Esophagus squamous epithelium (tissue), 5 donors: ENCODE measurements around the gene ZFAND3. TPM values are rescaled to one million over a fixed set of nuclear protein-coding genes. Genes with fewer than 3 reads are reported as not detected.

Experiments
- DNase-seq: peaks from one replicate; lab custom pipeline; 2025; lab: John Stamatoyannopoulos, UW
- H3K27ac ChIP-seq, 4 donors: fragments of 200-600 bp; sonication (generic); one replicate each; pipeline ENCODE4 v1.5.1; 2016 to 2019; ENCODE audit warnings: mild to moderate bottlenecking in 1 of 4
- H3K27me3 ChIP-seq, 4 donors: fragments of 200-600 bp; sonication (generic); 1 replicate in 3 of 4; 2 replicates in 1 of 4; pipeline versions ENCODE4 v1.5.1 to v1.6.0; 2017 to 2021; ENCODE audit warnings: antibody characterized with exemption in 1 of 4
- H3K36me3 ChIP-seq, 3 donors: fragments of 200-600 bp; sonication (generic); one replicate each; pipeline ENCODE4 v1.5.1; 2016 to 2019
- H3K4me1 ChIP-seq, 3 donors: fragments of 200-600 bp; sonication (generic); one replicate each; pipeline ENCODE4 v1.5.1; 2017 to 2019
- H3K4me3 ChIP-seq, 4 donors: fragments of 200-600 bp; sonication (generic); 1 replicate in 3 of 4; 2 replicates in 1 of 4; pipeline ENCODE4 v1.5.1; 2016 to 2019; ENCODE audit warnings: mild to moderate bottlenecking in 2 of 4, moderate library complexity in 1 of 4
- H3K9me3 ChIP-seq, 3 donors: fragments of 200-600 bp; sonication (generic); one replicate each; pipeline ENCODE4 v1.5.1; 2016 to 2019
- POLR2A ChIP-seq, 4 donors: fragments of 450-650 bp; IDR thresholded peaks; one replicate each; pipeline ENCODE4 v1.6.1; 2017; ENCODE audit warnings: antibody characterized with exemption in 4 of 4, mild to moderate bottlenecking in 4 of 4, moderate library complexity in 3 of 4
- WGBS, 2 donors: methylation state at CpG; one replicate each; pipeline ENCODE4 v1.1.5; 2018; 5-methylcytosine and 5-hydroxymethylcytosine counted together
- intact Hi-C: fragments of 100-400 bp; cut with DNase I; formaldehyde crosslinking; loops from one replicate; pipeline ENCODE4 v1.15.0; 2022
- total RNA-seq, 4 donors: library from RNA; depleted of rRNA; stranded (reverse); fragments of >200 nt; gene quantifications; one replicate each; pipeline ENCODE4 v1.1.0, GENCODE V29; 2016
- TF ChIP-seq, protein P1 (sequence below), 6 experiments: fragments of 450-650 bp in 4 of 6; fragments of 200-600 bp in 2 of 6; sonication (generic) in 2 of 6; IDR thresholded peaks; one replicate each; pipeline ENCODE4 v1.5.1; 2016 to 2019; ENCODE audit warnings: antibody characterized with exemption in 6 of 6, mild to moderate bottlenecking in 4 of 6, moderate library complexity in 4 of 6
- donor health status: DM: yes; HTN: yes; CAD: no.

The ZFAND3 gene
- total RNA-seq, 4 donors from 2014 or later = 15.7 to 23.8 (median 20.9) TPM

DNA sequence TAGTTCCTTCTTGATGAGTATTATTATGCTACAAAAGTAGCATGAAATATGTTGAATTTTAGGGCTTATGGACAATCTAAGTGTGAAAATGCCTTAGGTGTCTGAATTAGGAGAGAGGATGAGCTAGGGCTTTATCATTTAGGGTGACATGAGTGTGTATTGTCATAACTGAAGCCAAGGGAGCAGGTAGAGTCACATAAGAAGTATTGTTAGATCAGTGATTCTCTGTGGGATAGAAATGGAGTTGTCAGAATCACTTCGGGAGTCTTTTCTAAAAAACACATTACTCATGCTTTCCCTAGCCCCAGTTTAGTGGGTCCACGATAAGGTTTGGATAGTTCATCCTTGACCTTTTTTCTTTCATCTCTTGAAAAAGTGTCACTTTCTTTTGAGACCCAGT lies 16.4 kb downstream of the ZFAND3 start:
- H3K4me1 ChIP-seq = peaks cover 0 to 25% (median 0%) of the 10 kb centered on the region in 3 donors
- no peak overlapping the region for H3K27ac ChIP-seq
- H3K4me3 ChIP-seq = no peak overlapping the region
- H3K27me3 ChIP-seq = no peaks in the 10 kb centered on the region
- H3K9me3 ChIP-seq = no peaks in the 10 kb centered on the region
- no peak for TF ChIP-seq POLR2A (IDR thresholded peaks at IDR 0.05)
- TF ChIP-seq, protein P1, sequence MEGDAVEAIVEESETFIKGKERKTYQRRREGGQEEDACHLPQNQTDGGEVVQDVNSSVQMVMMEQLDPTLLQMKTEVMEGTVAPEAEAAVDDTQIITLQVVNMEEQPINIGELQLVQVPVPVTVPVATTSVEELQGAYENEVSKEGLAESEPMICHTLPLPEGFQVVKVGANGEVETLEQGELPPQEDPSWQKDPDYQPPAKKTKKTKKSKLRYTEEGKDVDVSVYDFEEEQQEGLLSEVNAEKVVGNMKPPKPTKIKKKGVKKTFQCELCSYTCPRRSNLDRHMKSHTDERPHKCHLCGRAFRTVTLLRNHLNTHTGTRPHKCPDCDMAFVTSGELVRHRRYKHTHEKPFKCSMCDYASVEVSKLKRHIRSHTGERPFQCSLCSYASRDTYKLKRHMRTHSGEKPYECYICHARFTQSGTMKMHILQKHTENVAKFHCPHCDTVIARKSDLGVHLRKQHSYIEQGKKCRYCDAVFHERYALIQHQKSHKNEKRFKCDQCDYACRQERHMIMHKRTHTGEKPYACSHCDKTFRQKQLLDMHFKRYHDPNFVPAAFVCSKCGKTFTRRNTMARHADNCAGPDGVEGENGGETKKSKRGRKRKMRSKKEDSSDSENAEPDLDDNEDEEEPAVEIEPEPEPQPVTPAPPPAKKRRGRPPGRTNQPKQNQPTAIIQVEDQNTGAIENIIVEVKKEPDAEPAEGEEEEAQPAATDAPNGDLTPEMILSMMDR (IDR thresholded peaks at IDR 0.05) = no peak
- 85 to 93% methylated on average over 2 of the region's 2 CpGs for WGBS, 2 donors
- DNase-seq = no peak
- peaks cover 0 to 10% (median 0%) of the 10 kb centered on the region in 3 donors for H3K36me3 ChIP-seq
- intact Hi-C loops = no loop called here

DNA sequence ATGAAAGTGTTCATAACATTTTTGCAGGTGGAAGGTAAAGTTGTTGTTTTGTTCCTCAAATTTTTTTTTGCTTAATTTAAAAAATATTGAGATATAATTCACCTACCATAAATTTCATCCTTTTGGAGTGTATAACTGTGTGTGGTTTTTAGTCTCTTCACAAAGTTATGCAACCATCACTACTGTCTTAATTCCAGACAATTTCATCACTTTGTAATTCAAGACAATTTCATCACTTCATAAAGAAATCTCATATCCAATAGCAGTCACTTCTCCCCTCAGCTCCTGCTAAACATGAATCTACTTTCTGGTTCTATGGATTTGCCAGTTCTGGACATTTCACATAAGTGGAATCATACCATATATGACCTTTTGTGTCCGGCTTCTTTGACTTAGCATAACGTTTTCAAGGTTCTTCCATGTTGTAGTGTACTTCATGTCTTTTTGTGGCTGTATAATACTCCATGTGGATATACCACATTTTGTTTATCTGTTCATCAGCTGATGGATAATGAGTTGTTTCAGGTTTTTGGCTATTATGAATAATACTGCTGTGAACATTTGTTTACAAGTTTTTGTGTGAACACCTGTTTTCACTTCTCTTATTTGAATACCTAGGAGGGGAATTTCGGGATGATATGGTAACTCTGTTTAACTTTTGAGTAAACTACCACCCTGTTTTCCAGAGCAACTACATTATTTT lies 18.8 kb downstream of the ZFAND3 start:
- H3K36me3 ChIP-seq = peaks cover 0 to 10% (median 0%) of the 10 kb centered on the region in 3 donors
- 75 to 94% methylated on average over 3 of the region's 3 CpGs for WGBS, 2 donors
- no peak overlapping the region for H3K27ac ChIP-seq
- no peak for DNase-seq
- no peak overlapping the region for H3K4me3 ChIP-seq
- TF ChIP-seq, protein P1 (IDR thresholded peaks at IDR 0.05) = no peak
- TF ChIP-seq POLR2A (IDR thresholded peaks at IDR 0.05) = no peak
- peaks cover 0 to 12% (median 0%) of the 10 kb centered on the region in 3 donors for H3K4me1 ChIP-seq
- no peaks in the 10 kb centered on the region for H3K27me3 ChIP-seq
- no peaks in the 10 kb centered on the region for H3K9me3 ChIP-seq
- intact Hi-C loops = no loop called here

DNA sequence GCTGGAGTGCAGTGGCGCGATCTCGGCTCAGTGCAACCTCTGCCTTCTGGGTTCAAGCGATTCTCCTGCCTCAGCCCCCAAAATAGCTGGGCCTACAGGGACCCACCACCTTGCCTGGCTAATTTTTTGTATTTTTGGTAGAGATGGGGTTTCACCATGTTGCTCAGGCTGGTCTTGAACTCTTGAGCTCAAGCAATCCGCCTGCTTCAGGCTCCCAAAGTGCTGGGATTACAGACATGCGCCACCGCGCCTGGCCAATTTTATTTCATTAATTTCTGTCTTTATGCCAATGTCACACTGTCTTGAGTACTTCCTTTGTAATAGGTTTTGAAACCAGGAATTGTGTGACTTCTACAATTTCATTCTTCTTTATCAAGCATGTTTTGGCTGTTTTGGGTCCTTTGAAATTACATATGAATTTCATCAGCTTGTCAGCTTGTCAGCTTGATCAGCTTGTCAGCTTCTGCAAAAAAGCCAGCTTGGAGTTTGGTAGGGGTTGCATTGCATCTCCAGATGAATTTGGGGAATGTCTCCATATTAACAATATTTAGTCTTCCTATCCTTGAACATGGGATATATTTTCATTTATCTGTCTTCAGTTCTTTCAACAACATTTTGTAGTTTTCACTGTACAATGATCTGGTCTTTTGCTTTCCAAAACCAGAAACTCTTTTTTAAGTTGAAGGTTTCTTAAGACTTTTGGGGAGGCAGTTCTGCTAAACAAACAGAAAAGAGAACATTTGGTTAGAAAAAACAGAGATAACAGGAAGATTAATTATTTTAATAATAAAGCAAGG lies 20.8 kb downstream of the ZFAND3 start:
- Histone ChIP-seq H3K4me1 (peaks cover 0 to 31% (median 5%) of the 10 kb centered on the region in 3 donors), H3K36me3 (peaks cover 0 to 10% (median 0%) of the 10 kb centered on the region in 3 donors), H3K27ac (no peak overlapping the region), H3K9me3 (no peaks in the 10 kb centered on the region), H3K27me3 (no peaks in the 10 kb centered on the region), H3K4me3 (no peak overlapping the region)
- DNase-seq = no peak
- 93 to 96% methylated on average over 8 of the region's 8 CpGs for WGBS, 2 donors
- intact Hi-C loops = no loop called here
- TF ChIP-seq, protein P1 (IDR thresholded peaks at IDR 0.05) = no peak
- TF ChIP-seq POLR2A (IDR thresholded peaks at IDR 0.05) = no peak

DNA sequence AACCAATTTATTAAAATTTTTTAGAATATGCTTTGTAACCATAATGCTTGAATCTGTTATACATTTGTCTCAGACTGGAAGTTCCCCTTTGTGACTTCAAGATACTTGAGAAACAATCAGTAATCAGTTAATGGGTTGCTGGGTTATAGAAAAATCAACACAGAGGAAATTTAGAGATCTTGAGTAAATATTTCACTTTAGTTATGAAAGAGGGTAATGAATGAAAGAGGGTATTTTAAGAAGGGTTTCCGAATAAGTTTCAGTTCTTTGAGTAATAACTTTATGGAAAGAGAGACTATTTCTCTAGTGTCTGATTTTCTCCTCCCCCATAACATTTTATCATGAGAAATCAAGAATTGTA lies 21.4 kb downstream of the ZFAND3 start:
- DNase-seq = no peak
- WGBS, 2 donors = 50 to 59% methylated on average over 1 of the region's 1 CpG

More for the DNA sequence above, 21.4 kb downstream of the ZFAND3 start:
- intact Hi-C loops = no loop called here
- no peak for TF ChIP-seq POLR2A (IDR thresholded peaks at IDR 0.05)
- TF ChIP-seq, protein P1 (IDR thresholded peaks at IDR 0.05) = no peak
- Histone ChIP-seq H3K4me3 (no peak overlapping the region), H3K27ac (no peak overlapping the region), H3K4me1 (peaks cover 0 to 37% (median 11%) of the 10 kb centered on the region in 3 donors), H3K9me3 (no peaks in the 10 kb centered on the region), H3K27me3 (no peaks in the 10 kb centered on the region), H3K36me3 (peaks cover 0 to 10% (median 0%) of the 10 kb centered on the region in 3 donors)
